GOT3 (cell line): ENCODE measurements around the gene FAM237A.

Experiments used
- DNase-seq: peaks from one replicate; lab custom pipeline; 2025; ENCODE audit warnings: mixed read lengths; lab: John Stamatoyannopoulos, UW

Gene FAM237A

GRCh38 chr2:206688990-206689389 is 46.7 kb downstream of the FAM237A start:
- no peak for DNase-seq

DNA sequence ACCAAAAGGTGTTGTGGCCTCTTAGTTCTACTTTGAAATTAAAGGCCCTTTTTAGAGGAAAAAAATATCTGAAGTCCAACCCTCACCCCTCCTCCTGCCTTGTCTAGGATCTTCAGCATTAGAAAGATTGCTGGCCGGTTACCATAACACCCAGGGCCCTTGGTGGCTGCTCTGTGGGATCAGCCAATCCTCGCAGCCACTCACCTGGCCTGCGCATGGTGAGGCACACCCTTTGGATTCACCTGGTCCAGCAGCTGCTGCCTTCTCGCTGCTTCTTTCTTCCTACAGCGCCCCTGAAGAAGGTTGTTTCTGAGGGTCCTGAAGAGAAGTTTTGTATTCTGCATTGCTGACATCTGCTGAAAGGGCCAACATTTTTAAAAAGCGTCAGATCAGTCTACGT is 50.7 kb downstream of the FAM237A start:
- DNase-seq, result no peak

GRCh38 chr2:206693399-206694137 is 51.3 kb downstream of the FAM237A start:
- DNase-seq, result no peak

DNA sequence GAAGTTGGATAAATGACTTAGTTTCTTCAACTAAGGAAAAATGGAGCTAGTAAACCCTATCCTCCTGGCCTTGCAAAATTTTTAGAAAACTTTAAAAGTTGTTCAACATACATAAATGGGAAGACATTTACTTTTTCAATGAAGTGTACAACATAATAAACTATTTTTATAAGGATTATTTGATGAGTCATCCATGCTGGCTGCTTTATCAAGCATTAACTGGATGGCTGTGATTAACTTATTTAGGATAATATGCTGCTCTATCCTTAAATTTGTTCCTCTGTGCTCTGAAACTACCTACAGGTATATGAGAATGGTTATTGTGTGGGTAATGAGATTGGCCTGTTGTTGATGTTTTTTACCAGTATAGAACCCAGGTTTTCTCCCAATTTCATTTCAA is 54.6 kb downstream of the FAM237A start:
- no peak for DNase-seq

- no peak for DNase-seq
Observed at GRCh38 chr2:206698811-206699210, 56.5 kb downstream of the FAM237A start.
